ENCODE results near the gene STARD6. TPM values are rescaled to one million over a fixed set of nuclear protein-coding genes. Genes with fewer than 3 reads are reported as not detected.
"Not testable (repeated sequence)": the region's sequence is repeated elsewhere in the genome, so short reads cannot be mapped to it uniquely, and the experiment has no call there.

Gene STARD6
- polyA plus RNA-seq, 1 donor (not counting 4 experiments of a cell fraction or from before 2014, with no cell fraction given) = 0.30 TPM

DNA sequence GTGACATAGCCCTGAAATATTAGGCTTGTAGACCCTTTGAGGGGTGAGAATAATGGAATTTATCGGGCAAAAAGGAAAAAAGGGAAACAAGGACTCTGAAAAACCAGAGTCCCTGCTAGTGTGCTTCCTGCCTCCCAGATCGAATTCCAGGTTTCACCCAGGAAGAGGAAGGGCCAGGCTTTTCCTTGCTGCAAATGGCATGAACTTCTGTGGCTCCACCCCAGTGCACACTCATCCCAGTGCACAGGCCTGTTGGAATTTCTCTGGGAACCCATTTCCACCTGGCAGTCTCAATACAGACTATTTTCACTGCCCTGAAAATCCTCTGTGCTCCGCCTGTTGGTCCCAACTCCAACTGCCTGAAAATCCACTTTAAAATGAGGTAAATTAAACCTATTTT, 30.0 kb upstream of the STARD6 start:
- no peak for TF ChIP-seq EZH2 (IDR thresholded peaks at IDR 0.05; ENCODE audit: low read length)
- TF ChIP-seq, protein P1, sequence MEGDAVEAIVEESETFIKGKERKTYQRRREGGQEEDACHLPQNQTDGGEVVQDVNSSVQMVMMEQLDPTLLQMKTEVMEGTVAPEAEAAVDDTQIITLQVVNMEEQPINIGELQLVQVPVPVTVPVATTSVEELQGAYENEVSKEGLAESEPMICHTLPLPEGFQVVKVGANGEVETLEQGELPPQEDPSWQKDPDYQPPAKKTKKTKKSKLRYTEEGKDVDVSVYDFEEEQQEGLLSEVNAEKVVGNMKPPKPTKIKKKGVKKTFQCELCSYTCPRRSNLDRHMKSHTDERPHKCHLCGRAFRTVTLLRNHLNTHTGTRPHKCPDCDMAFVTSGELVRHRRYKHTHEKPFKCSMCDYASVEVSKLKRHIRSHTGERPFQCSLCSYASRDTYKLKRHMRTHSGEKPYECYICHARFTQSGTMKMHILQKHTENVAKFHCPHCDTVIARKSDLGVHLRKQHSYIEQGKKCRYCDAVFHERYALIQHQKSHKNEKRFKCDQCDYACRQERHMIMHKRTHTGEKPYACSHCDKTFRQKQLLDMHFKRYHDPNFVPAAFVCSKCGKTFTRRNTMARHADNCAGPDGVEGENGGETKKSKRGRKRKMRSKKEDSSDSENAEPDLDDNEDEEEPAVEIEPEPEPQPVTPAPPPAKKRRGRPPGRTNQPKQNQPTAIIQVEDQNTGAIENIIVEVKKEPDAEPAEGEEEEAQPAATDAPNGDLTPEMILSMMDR (optimal IDR thresholded peaks at IDR 0.05 in 1 of 3, IDR thresholded peaks at IDR 0.05 in 1 of 3, conservative IDR thresholded peaks at IDR 0.05 in 1 of 3; ENCODE audit: extremely low read depth in 1 of 3, insufficient read depth in 2 of 3, low read length in 3 of 3) = no peak
- no peak for DNase-seq (ENCODE audit: low read depth, low spot score)
- H3K27ac ChIP-seq (ENCODE audit: control insufficient read depth, insufficient read depth, low read length) = no peak overlapping the region

DNA sequence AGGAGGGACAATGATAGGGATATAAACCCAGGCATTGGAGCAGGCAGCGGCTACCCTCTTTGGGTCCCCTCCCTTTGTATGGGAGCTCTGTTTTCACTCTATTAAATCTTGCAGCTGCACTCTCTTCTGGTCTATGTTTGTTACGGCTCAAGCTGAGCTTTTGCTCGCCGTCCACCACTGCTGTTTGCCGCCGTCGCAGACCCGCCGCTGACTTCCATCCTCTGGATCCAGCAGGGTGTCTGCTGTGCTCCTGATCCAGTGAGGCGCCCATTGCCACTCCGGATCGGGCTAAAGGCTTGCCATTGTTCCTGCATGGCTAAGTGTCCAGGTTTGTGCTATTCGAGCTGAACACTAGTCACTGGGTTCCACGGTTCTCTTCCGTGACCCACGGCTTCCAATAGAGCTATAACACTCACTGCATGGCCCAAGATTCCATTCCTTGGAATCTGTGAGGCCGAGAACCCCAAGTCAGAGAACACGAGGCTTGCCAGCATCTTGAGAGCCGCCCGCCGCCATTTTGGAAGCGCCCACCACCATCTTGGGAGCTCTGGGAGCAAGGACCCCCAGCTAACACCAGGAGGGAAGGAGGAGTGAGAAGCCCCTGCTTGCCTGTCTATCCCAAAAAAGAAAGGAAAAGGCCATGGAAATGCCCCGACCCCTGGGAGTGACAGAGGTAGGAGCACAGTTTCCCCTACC, 29.3 kb upstream of the STARD6 start:
- H4K20me1 ChIP-seq (ENCODE audit: control insufficient read depth, extremely low read depth, insufficient read depth, low read length); H3K79me2 ChIP-seq (ENCODE audit: control insufficient read depth, insufficient read depth, low read length); DNase-seq (ENCODE audit: low read depth, low spot score); H2AFZ ChIP-seq (ENCODE audit: control insufficient read depth, low read length); H3K27ac ChIP-seq (ENCODE audit: control insufficient read depth, insufficient read depth, low read length); H3K4me2 ChIP-seq (ENCODE audit: control insufficient read depth, extremely low read depth, insufficient read depth, low read depth, low read length); H3K36me3 ChIP-seq (ENCODE audit: control insufficient read depth in 2 of 2, extremely low read depth in 1 of 2, insufficient read depth in 2 of 2, low read length in 2 of 2); H3K9ac ChIP-seq (ENCODE audit: control insufficient read depth, extremely low read depth, insufficient read depth, low read length); H3K4me3 ChIP-seq (ENCODE audit: control insufficient read depth in 2 of 3, extremely low read depth in 1 of 3, insufficient read depth in 2 of 3, low read depth in 1 of 3, low read length in 3 of 3); H3K27me3 ChIP-seq (ENCODE audit: control insufficient read depth, extremely low read depth, insufficient read depth, low read length); H3K9me3 ChIP-seq (ENCODE audit: control insufficient read depth, low read depth, low read length); H3K9me1 ChIP-seq (ENCODE audit: control insufficient read depth, extremely low read depth, insufficient read depth, low read length); FAIRE-seq; dilution Hi-C loops (cut with MboI; ENCODE audit: extremely low pct_ligation_motif_present, low sequenced_read_pairs): not testable (repeated sequence)
- peaks cover 22% of the 10 kb centered on the region for H3K4me1 ChIP-seq (ENCODE audit: control insufficient read depth, extremely low read depth, insufficient read depth, low read length)

More for the DNA sequence above, 30.0 kb upstream of the STARD6 start:
- H3K36me3 ChIP-seq (ENCODE audit: control insufficient read depth in 2 of 2, extremely low read depth in 1 of 2, insufficient read depth in 2 of 2, low read length in 2 of 2) = no peaks in the 10 kb centered on the region
- H3K79me2 ChIP-seq (ENCODE audit: control insufficient read depth, insufficient read depth, low read length) = no peaks in the 10 kb centered on the region
- H3K27me3 ChIP-seq (ENCODE audit: control insufficient read depth, extremely low read depth, insufficient read depth, low read length) = no peaks in the 10 kb centered on the region
- dilution Hi-C loops (cut with MboI; ENCODE audit: extremely low pct_ligation_motif_present, low sequenced_read_pairs) = no loop called here
- no peaks in the 10 kb centered on the region for H3K9me1 ChIP-seq (ENCODE audit: control insufficient read depth, extremely low read depth, insufficient read depth, low read length)
- no peak overlapping the region for H3K9ac ChIP-seq (ENCODE audit: control insufficient read depth, extremely low read depth, insufficient read depth, low read length)
- H4K20me1 ChIP-seq (ENCODE audit: control insufficient read depth, extremely low read depth, insufficient read depth, low read length) = no peaks in the 10 kb centered on the region
- H3K9me3 ChIP-seq (ENCODE audit: control insufficient read depth, low read depth, low read length) = no peaks in the 10 kb centered on the region
- peak overlapping the region; percentile 58 for H2AFZ ChIP-seq (ENCODE audit: control insufficient read depth, low read length)
- peak overlapping the region; percentile 4 for H3K4me2 ChIP-seq (ENCODE audit: control insufficient read depth, extremely low read depth, insufficient read depth, low read depth, low read length)
- no peak overlapping the region for H3K4me3 ChIP-seq (ENCODE audit: control insufficient read depth in 2 of 3, extremely low read depth in 1 of 3, insufficient read depth in 2 of 3, low read depth in 1 of 3, low read length in 3 of 3)
- H3K4me1 ChIP-seq (ENCODE audit: control insufficient read depth, extremely low read depth, insufficient read depth, low read length) = peaks cover 22% of the 10 kb centered on the region
- no peak for FAIRE-seq

DNA sequence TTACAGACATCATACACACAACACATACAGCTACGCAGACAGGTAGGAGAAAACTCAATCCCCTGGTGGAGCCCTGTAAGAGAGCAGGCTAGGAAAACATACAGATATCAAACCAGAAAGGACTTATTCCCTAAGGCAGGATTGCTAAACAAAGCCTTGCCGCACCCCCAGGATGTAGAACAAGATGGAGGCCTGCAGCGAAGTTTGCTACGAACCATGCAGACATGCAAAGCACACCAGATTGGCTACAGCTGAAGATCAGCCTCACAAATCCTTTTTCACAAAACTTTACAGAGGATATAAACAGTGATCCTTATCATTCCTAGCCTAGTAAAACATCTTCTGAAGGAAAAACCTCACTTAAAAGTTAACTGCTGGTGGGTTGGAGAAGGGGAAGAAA, 28.4 kb upstream of the STARD6 start:
- no peaks in the 10 kb centered on the region for H3K36me3 ChIP-seq (ENCODE audit: control insufficient read depth in 2 of 2, extremely low read depth in 1 of 2, insufficient read depth in 2 of 2, low read length in 2 of 2)
- TF ChIP-seq, protein P1 (optimal IDR thresholded peaks at IDR 0.05 in 1 of 3, IDR thresholded peaks at IDR 0.05 in 1 of 3, conservative IDR thresholded peaks at IDR 0.05 in 1 of 3; ENCODE audit: extremely low read depth in 1 of 3, insufficient read depth in 2 of 3, low read length in 3 of 3) = no peak
- no peak for TF ChIP-seq EZH2 (IDR thresholded peaks at IDR 0.05; ENCODE audit: low read length)
- no peaks in the 10 kb centered on the region for H3K9me3 ChIP-seq (ENCODE audit: control insufficient read depth, low read depth, low read length)
- no peak overlapping the region for H2AFZ ChIP-seq (ENCODE audit: control insufficient read depth, low read length)
- dilution Hi-C loops (cut with MboI; ENCODE audit: extremely low pct_ligation_motif_present, low sequenced_read_pairs) = no loop called here
- no peak overlapping the region for H3K9ac ChIP-seq (ENCODE audit: control insufficient read depth, extremely low read depth, insufficient read depth, low read length)
- FAIRE-seq = no peak
- H3K4me3 ChIP-seq (ENCODE audit: control insufficient read depth in 2 of 3, extremely low read depth in 1 of 3, insufficient read depth in 2 of 3, low read depth in 1 of 3, low read length in 3 of 3) = no peak overlapping the region
- DNase-seq (ENCODE audit: low read depth, low spot score) = no peak
- peaks cover 22% of the 10 kb centered on the region for H3K4me1 ChIP-seq (ENCODE audit: control insufficient read depth, extremely low read depth, insufficient read depth, low read length)
- no peak overlapping the region for H3K27ac ChIP-seq (ENCODE audit: control insufficient read depth, insufficient read depth, low read length)
- no peaks in the 10 kb centered on the region for H3K9me1 ChIP-seq (ENCODE audit: control insufficient read depth, extremely low read depth, insufficient read depth, low read length)
- H4K20me1 ChIP-seq (ENCODE audit: control insufficient read depth, extremely low read depth, insufficient read depth, low read length) = no peaks in the 10 kb centered on the region
- H3K27me3 ChIP-seq (ENCODE audit: control insufficient read depth, extremely low read depth, insufficient read depth, low read length) = no peaks in the 10 kb centered on the region
- no peak overlapping the region for H3K4me2 ChIP-seq (ENCODE audit: control insufficient read depth, extremely low read depth, insufficient read depth, low read depth, low read length)
- no peaks in the 10 kb centered on the region for H3K79me2 ChIP-seq (ENCODE audit: control insufficient read depth, insufficient read depth, low read length)

All from keratinocyte (primary cell).